Cardiac fibroblast (primary cell): ENCODE data around the gene PPP2R5A.

ENCODE experiments used
- DNase-seq, 2 donors: peaks; one replicate each; pipeline versions ENCODE4 v3.0.0 to v3.0.0-alpha.2; 2010; ENCODE audit warnings: low read depth in 2 of 2
- H3K4me3 ChIP-seq, 2 donors: replicated peaks in 1 of 2; 1 replicate in 1 of 2; 2 replicates in 1 of 2; pipeline ENCODE4 v1.5.1; 2011; ENCODE audit warnings: low read depth in 2 of 2, low read length in 2 of 2, mild to moderate bottlenecking in 2 of 2, moderate library complexity in 1 of 2
- CTCF ChIP-seq: IDR thresholded peaks from one replicate; pipeline ENCODE4 v1.5.1; 2011; ENCODE audit warnings: low read depth, mild to moderate bottlenecking, low read length, inconsistent platforms

Gene PPP2R5A

GRCh38 chr1:212284744-212285684 is at the start of gene PPP2R5A:
Gene PPP2R5A (plus strand): TSS chr1:212285410. CDS start chr1:212286111, 701 bp downstream.
- H3K4me3 ChIP-seq, result peak within 1 kb of the TSS; percentile 87 to 88
- peak; percentile 3 for TF ChIP-seq CTCF
- DNase-seq, result peak; percentile 99 to 100

- no peak for DNase-seq
- no peak overlapping the region for H3K4me3 ChIP-seq
- TF ChIP-seq CTCF, result no peak
Observed at GRCh38 chr1:212235857-212236256, 49.4 kb upstream of the PPP2R5A start.

GRCh38 chr1:212236664-212237220 is 48.5 kb upstream of the PPP2R5A start:
- no peak for DNase-seq
- no peak overlapping the region for H3K4me3 ChIP-seq
- no peak for TF ChIP-seq CTCF

DNA sequence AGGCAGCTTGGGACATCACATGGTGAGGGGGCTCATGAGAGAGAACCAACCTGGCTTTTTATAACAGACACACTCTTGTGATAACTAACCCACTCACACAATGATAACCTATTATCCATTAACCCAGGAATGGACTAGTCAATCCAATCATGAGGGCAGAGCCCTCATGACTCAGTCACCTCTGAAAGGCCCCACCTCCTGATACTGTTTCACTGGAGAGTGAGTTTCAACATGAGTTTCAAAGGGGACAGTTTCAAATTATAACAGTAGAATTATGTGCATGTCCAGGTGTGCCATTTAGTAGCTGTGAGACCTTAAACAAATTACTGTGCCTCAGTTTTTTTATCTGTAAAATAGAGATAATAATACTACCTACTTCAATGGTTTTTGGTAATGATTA is 47.6 kb upstream of the PPP2R5A start:
- H3K4me3 ChIP-seq, result no peak overlapping the region
- no peak for DNase-seq
- no peak for TF ChIP-seq CTCF

- no peak for TF ChIP-seq CTCF
- no peak overlapping the region for H3K4me3 ChIP-seq
- no peak for DNase-seq
Observed at GRCh38 chr1:212238552-212238951, 46.7 kb upstream of the PPP2R5A start.

DNA sequence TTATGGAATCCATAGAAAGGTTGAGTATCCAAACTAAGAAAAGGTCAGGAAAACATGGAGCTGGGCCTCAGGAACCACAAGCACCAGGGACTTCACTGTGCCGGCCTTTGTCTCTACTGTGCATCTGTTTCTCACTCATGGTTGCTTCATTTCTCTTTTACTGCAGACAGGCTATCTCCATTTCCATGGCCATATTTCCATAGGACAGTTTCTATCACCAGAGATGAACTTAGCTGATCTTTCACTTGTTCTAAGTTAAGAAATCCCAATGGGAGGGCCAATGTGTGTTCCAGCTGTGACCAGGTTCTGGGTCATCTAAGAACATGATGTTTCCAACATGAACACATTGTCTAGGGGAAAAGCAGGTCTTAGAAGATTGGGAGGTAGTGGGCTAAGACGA is 43.7 kb upstream of the PPP2R5A start:
- no peak overlapping the region for H3K4me3 ChIP-seq
- TF ChIP-seq CTCF, result no peak
- DNase-seq, result no peak
